H9 (cell line): Measurements from ENCODE around the gene DNAAF5. TPM values are rescaled to one million over a fixed set of nuclear protein-coding genes. Genes with fewer than 3 reads are reported as not detected.

ENCODE experiments used
- DNase-seq: peaks from one replicate; pipeline ENCODE4 v3.0.0-alpha.2; 2017
- H2AFZ ChIP-seq: one replicate; pipeline ENCODE4 v1.6.1; 2013; ENCODE audit warnings: mild to moderate bottlenecking, low read length, control low read depth, moderate library complexity
- H2AK5ac ChIP-seq: 2 replicates; pipeline ENCODE4 v1.6.1; 2013; ENCODE audit warnings: low read length, control low read depth, mixed read lengths; ENCODE audit not compliant: insufficient read length
- H2BK120ac ChIP-seq: one replicate; pipeline ENCODE4 v1.6.1; 2013; ENCODE audit warnings: low read depth, mild to moderate bottlenecking, low read length, control low read depth, inconsistent platforms; ENCODE audit not compliant: poor library complexity, severe bottlenecking
- H2BK12ac ChIP-seq: 2 replicates; pipeline ENCODE4 v1.6.1; 2013; ENCODE audit warnings: low read length, control low read depth, mixed read lengths, low read depth; ENCODE audit not compliant: insufficient read length
- H2BK15ac ChIP-seq: 2 replicates; pipeline ENCODE4 v1.6.1; 2013; ENCODE audit warnings: low read depth, low read length, control low read depth
- H2BK20ac ChIP-seq: one replicate; pipeline ENCODE4 v1.6.1; 2013; ENCODE audit warnings: low read depth, mild to moderate bottlenecking, low read length, control low read depth, inconsistent platforms; ENCODE audit not compliant: poor library complexity, severe bottlenecking
- H2BK5ac ChIP-seq: 2 replicates; pipeline ENCODE4 v1.6.1; 2013; ENCODE audit warnings: low read length, control low read depth, mixed read lengths; ENCODE audit not compliant: insufficient read length
- H3K14ac ChIP-seq: 2 replicates; pipeline ENCODE4 v1.6.1; 2013; ENCODE audit warnings: low read length, control low read depth; ENCODE audit not compliant: insufficient read depth
- H3K18ac ChIP-seq: 2 replicates; pipeline ENCODE4 v1.6.1; 2013; ENCODE audit warnings: low read depth, mild to moderate bottlenecking, mixed read lengths, low read length, control low read depth; ENCODE audit not compliant: insufficient read length
- H3K23ac ChIP-seq: 2 replicates; pipeline ENCODE4 v1.6.1; 2013; ENCODE audit warnings: low read length, control low read depth, mixed read lengths, low read depth; ENCODE audit not compliant: insufficient read length
- H3K23me2 ChIP-seq: 2 replicates; pipeline ENCODE4 v1.6.1; 2013; ENCODE audit warnings: low read depth, mild to moderate bottlenecking, mixed read lengths, low read length, control low read depth; ENCODE audit not compliant: insufficient read length, poor library complexity, severe bottlenecking
- H3K27ac ChIP-seq: 2 replicates; pipeline ENCODE4 v1.5.1; 2013; ENCODE audit warnings: low read length, control low read depth, mixed read lengths, low read depth; ENCODE audit not compliant: insufficient read length
- H3K27me3 ChIP-seq: 2 replicates; pipeline ENCODE4 v1.6.1; 2013; ENCODE audit warnings: low read length, control low read depth, inconsistent platforms; ENCODE audit not compliant: insufficient read depth
- H3K4ac ChIP-seq: 2 replicates; pipeline ENCODE4 v1.6.1; 2013; ENCODE audit warnings: low read depth, mild to moderate bottlenecking, control low read depth, inconsistent platforms, low read length, moderate library complexity
- H3K4me1 ChIP-seq: 2 replicates; pipeline ENCODE4 v1.6.1; 2013; ENCODE audit warnings: low read length, control low read depth, inconsistent platforms; ENCODE audit not compliant: insufficient read depth
- H3K4me2 ChIP-seq: 2 replicates; pipeline ENCODE4 v1.6.1; 2013; ENCODE audit warnings: low read length, control low read depth, mixed read lengths; ENCODE audit not compliant: insufficient read length, insufficient read depth
- H3K56ac ChIP-seq: 2 replicates; pipeline ENCODE4 v1.6.1; 2013; ENCODE audit warnings: low read depth, mild to moderate bottlenecking, mixed read lengths, low read length, control low read depth; ENCODE audit not compliant: insufficient read length
- H3K79me1 ChIP-seq: 2 replicates; pipeline ENCODE4 v1.6.1; 2013; ENCODE audit warnings: low read depth, mild to moderate bottlenecking, moderate library complexity, low read length, control low read depth, inconsistent platforms; ENCODE audit not compliant: insufficient read depth, poor library complexity, severe bottlenecking
- H3K79me2 ChIP-seq: 2 replicates; pipeline ENCODE4 v1.6.1; 2013; ENCODE audit warnings: low read length, control low read depth, inconsistent platforms; ENCODE audit not compliant: insufficient read depth
- H3K9ac ChIP-seq: 2 replicates; pipeline ENCODE4 v1.6.1; 2013; ENCODE audit warnings: low read length, control low read depth, mixed read lengths; ENCODE audit not compliant: insufficient read length; ENCODE audit errors: extremely low read depth
- H3K9me3 ChIP-seq: one replicate; pipeline ENCODE4 v1.6.1; 2013; ENCODE audit warnings: low read depth, low read length, inconsistent platforms; ENCODE audit not compliant: control insufficient read depth
- H3T11ph ChIP-seq: one replicate; pipeline ENCODE4 v1.6.1; 2013; ENCODE audit warnings: mild to moderate bottlenecking, low read length, control low read depth, inconsistent platforms
- H4K20me1 ChIP-seq: one replicate; pipeline ENCODE4 v1.6.1; 2013; ENCODE audit not compliant: control insufficient read depth, insufficient read length, insufficient read depth
- H4K5ac ChIP-seq: 2 replicates; pipeline ENCODE4 v1.6.1; 2013; ENCODE audit warnings: low read depth, mild to moderate bottlenecking, mixed read lengths, low read length, control low read depth; ENCODE audit not compliant: insufficient read length
- H4K8ac ChIP-seq: replicated peaks from 2 replicates; pipeline ENCODE4 v1.6.1; 2013; ENCODE audit warnings: low read length, control low read depth, mixed read lengths, low read depth; ENCODE audit not compliant: insufficient read length
- H4K91ac ChIP-seq: 2 replicates; pipeline ENCODE4 v1.6.1; 2013; ENCODE audit warnings: low read depth, mild to moderate bottlenecking, moderate library complexity, mixed read lengths, low read length, control low read depth; ENCODE audit not compliant: insufficient read length
- H3K27ac Mint-ChIP-seq, 3 experiments: 2 replicates in 2 of 3; 3 replicates in 1 of 3; pipeline ENCODE4 v1.8.0; 2020 to 2021; ENCODE audit warnings: mixed read lengths in 3 of 3, mild to moderate bottlenecking in 1 of 3, moderate library complexity in 1 of 3
- H3K27me3 Mint-ChIP-seq: 2 replicates; pipeline ENCODE4 v1.8.0; 2021; ENCODE audit warnings: low read depth, mild to moderate bottlenecking, moderate library complexity, mixed read lengths
- H3K36me3 Mint-ChIP-seq, 3 experiments: 2 replicates in 2 of 3; 3 replicates in 1 of 3; pipeline ENCODE4 v1.8.0; 2020 to 2021; ENCODE audit warnings: low read depth in 3 of 3, mixed read lengths in 3 of 3; ENCODE audit not compliant: insufficient read depth in 1 of 3
- H3K4me1 Mint-ChIP-seq, 2 experiments: 2 replicates each; pipeline ENCODE4 v1.8.0; 2020; ENCODE audit warnings: mixed read lengths in 2 of 2
- H3K4me3 Mint-ChIP-seq, 2 experiments: 2 replicates in 1 of 2; 3 replicates in 1 of 2; pipeline ENCODE4 v1.8.0; 2020 to 2021; ENCODE audit warnings: mild to moderate bottlenecking in 2 of 2, mixed read lengths in 2 of 2, moderate library complexity in 1 of 2
- H3K9me3 Mint-ChIP-seq, 2 experiments: 2 replicates in 1 of 2; 3 replicates in 1 of 2; pipeline ENCODE4 v1.8.0; 2020; ENCODE audit warnings: mild to moderate bottlenecking in 2 of 2, mixed read lengths in 2 of 2, moderate library complexity in 1 of 2
- WGBS: extraction: QIAGEN DNeasy Blood & Tissue Kit; methylation state at CpG from one replicate; pipeline ENCODE4 v1.1.7; 2013; ENCODE audit warnings: missing lambda C conversion rate, low lambda C conversion rate, mixed read lengths; ENCODE audit not compliant: insufficient read length; ENCODE audit errors: extremely low coverage; 5-methylcytosine and 5-hydroxymethylcytosine counted together
- total RNA-seq: library from RNA; stranded (reverse); gene quantifications from 2 replicates; pipeline ENCODE4 v1.2.1, GENCODE V29; 2021
- TF ChIP-seq, protein P1 (sequence below): fragments of 200-600 bp; sonication (generic); conservative IDR thresholded peaks from 3 replicates; pipeline ENCODE4 v1.8.0; 2021; ENCODE audit warnings: antibody characterized with exemption, mild to moderate bottlenecking

The DNAAF5 gene
- total RNA-seq, 1 experiment from 2014 or later = 43.5 TPM

- Histone ChIP-seq H2BK120ac (no peak overlapping the region), H3K18ac (no peak overlapping the region), H2AFZ (no peak overlapping the region), H3K79me2 (peaks cover 20% of the 10 kb centered on the region; the same call in 1 of the 2 replicates), H2BK12ac (no peak overlapping the region), H4K8ac (no peak overlapping the region), H4K91ac (no peak overlapping the region), H2BK5ac (no peak overlapping the region), H3K4me1 (no peaks in the 10 kb centered on the region; the same call in 1 of the 2 replicates), H3K23me2 (peaks cover 9% of the 10 kb centered on the region), H2BK15ac (no peak overlapping the region), H3K27ac (no peak overlapping the region), H3K14ac (no peak overlapping the region), H2BK20ac (no peak overlapping the region), H3K79me1 (no peaks in the 10 kb centered on the region), H3K4me2 (peak overlapping the region; percentile 38), H3K23ac (no peak overlapping the region), H3K56ac (no peak overlapping the region), H4K5ac (no peak overlapping the region), H3K4ac (no peak overlapping the region), H4K20me1 (no peaks in the 10 kb centered on the region), H3K9me3 (no peaks in the 10 kb centered on the region), H3T11ph (no peak overlapping the region), H3K9ac (peak overlapping the region; percentile 36), H2AK5ac (no peak overlapping the region), H3K27me3 (no peaks in the 10 kb centered on the region)
- no peak for DNase-seq
- Mint-ChIP-seq H3K27ac (no peak overlapping the region), H3K4me3 (peak overlapping the region; percentile 85 to 96), H3K27me3 (no peaks in the 10 kb centered on the region), H3K36me3 (peaks cover 38 to 63% (median 41%) of the 10 kb centered on the region in 3 experiments), H3K9me3 (peaks cover 24 to 25% of the 10 kb centered on the region in 2 experiments), H3K4me1 (peaks cover 15 to 18% of the 10 kb centered on the region in 2 experiments)
- TF ChIP-seq, protein P1, sequence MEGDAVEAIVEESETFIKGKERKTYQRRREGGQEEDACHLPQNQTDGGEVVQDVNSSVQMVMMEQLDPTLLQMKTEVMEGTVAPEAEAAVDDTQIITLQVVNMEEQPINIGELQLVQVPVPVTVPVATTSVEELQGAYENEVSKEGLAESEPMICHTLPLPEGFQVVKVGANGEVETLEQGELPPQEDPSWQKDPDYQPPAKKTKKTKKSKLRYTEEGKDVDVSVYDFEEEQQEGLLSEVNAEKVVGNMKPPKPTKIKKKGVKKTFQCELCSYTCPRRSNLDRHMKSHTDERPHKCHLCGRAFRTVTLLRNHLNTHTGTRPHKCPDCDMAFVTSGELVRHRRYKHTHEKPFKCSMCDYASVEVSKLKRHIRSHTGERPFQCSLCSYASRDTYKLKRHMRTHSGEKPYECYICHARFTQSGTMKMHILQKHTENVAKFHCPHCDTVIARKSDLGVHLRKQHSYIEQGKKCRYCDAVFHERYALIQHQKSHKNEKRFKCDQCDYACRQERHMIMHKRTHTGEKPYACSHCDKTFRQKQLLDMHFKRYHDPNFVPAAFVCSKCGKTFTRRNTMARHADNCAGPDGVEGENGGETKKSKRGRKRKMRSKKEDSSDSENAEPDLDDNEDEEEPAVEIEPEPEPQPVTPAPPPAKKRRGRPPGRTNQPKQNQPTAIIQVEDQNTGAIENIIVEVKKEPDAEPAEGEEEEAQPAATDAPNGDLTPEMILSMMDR = no peak
- WGBS = no CpG with 5 or more reads among the region's 9 CpGs
Observed at GRCh38 chr7:728602-729001, 2.1 kb downstream of the DNAAF5 start.
